Transverse colon (tissue), 4 donors: Measurements from ENCODE around the gene MEST.

Source experiments
- CTCF ChIP-seq, 5 experiments: fragments of 200-600 bp in 3 of 5; fragments of 450-650 bp in 2 of 5; sonication (generic) in 3 of 5; IDR thresholded peaks; 1 replicate in 2 of 5; 2 replicates in 3 of 5; pipeline ENCODE4 v1.5.1; 2016 to 2017; ENCODE audit warnings: antibody characterized with exemption in 5 of 5, inconsistent platforms in 3 of 5, mild to moderate bottlenecking in 2 of 5, moderate library complexity in 1 of 5
- EP300 ChIP-seq: sonication (generic); formaldehyde crosslinking; IDR thresholded peaks from one replicate; pipeline ENCODE4 v1.6.1; 2017; ENCODE audit warnings: antibody characterized with exemption, low read depth
- POLR2A ChIP-seq: fragments of 450-650 bp; IDR thresholded peaks from one replicate; pipeline ENCODE4 v1.6.1; 2016; ENCODE audit warnings: antibody characterized with exemption, mild to moderate bottlenecking, moderate library complexity
- POLR2AphosphoS5 ChIP-seq, 3 donors: sonication (generic); formaldehyde crosslinking; IDR thresholded peaks; one replicate each; pipeline ENCODE4 v1.6.1; 2016; ENCODE audit warnings: antibody characterized with exemption in 3 of 3

GRCh38 chr7:130491841-130492522 lies at the start of gene MEST:
- no peak for TF ChIP-seq CTCF (IDR thresholded peaks at IDR 0.05)
- TF ChIP-seq POLR2AphosphoS5 (IDR thresholded peaks at IDR 0.05), result no peak
- no peak for TF ChIP-seq EP300
- no peak for TF ChIP-seq POLR2A
